Measurements from ENCODE around the gene EIF5. TPM values are rescaled to one million over a fixed set of nuclear protein-coding genes. Genes with fewer than 3 reads are reported as not detected.

Gene EIF5
- polyA plus RNA-seq, 3 donors: 162 to 191 (median 163) TPM

- Histone ChIP-seq H3K27me3 (ENCODE audit: control insufficient read depth in 2 of 2, insufficient read depth in 2 of 2, low read length in 2 of 2) (no peaks in the 10 kb centered on the region), H3K9ac (ENCODE audit: insufficient read depth, low read length, poor library complexity, severe bottlenecking) (no peak overlapping the region), H3K36me3 (replicated peaks in 1 of 2; ENCODE audit: control insufficient read depth in 1 of 2, insufficient read depth in 2 of 2, low read length in 2 of 2) (no peaks in the 10 kb centered on the region), H3K27ac (ENCODE audit: low read depth in 1 of 2, low read length in 2 of 2) (no peak overlapping the region), H3K4me1 (ENCODE audit: control insufficient read depth in 1 of 2, insufficient read depth in 2 of 2, low read length in 2 of 2) (peaks cover 0 to 3% of the 10 kb centered on the region in 2 donors), H3K79me2 (ENCODE audit: insufficient read depth, low read length) (no peaks in the 10 kb centered on the region), H3K4me3 (replicated peaks in 1 of 3; ENCODE audit: low read depth in 2 of 3, low read length in 3 of 3) (no peak overlapping the region), H3K4me2 (replicated peaks; ENCODE audit: extremely low read depth, low read length, poor library complexity, severe bottlenecking) (no peak overlapping the region), H4K20me1 (ENCODE audit: insufficient read depth, low read length) (no peaks in the 10 kb centered on the region), H3K9me3 (replicated peaks in 1 of 2; ENCODE audit: control insufficient read depth in 1 of 2, insufficient read depth in 1 of 2, low read length in 2 of 2) (no peaks in the 10 kb centered on the region), H2AFZ (ENCODE audit: insufficient read depth, low read depth, low read length, poor library complexity, severe bottlenecking) (no peak overlapping the region)
- H3K36me3 Mint-ChIP-seq: no peaks in the 10 kb centered on the region
- peaks cover 0 to 8% (median 0%) of the 10 kb centered on the region in 7 donors for H3K9me3 Mint-ChIP-seq
- 96% methylated on average over 8 of the region's 14 CpGs for WGBS (ENCODE audit: insufficient coverage)
- intact Hi-C loops (cut with micrococcal nuclease): no loop called here
- TF ChIP-seq CTCF (IDR thresholded peaks at IDR 0.05): no peak
- no peak overlapping the region for H3K27ac Mint-ChIP-seq
- H3K27me3 Mint-ChIP-seq (ENCODE audit: low read depth in 3 of 3): peaks cover 0 to 9% (median 3%) of the 10 kb centered on the region in 3 donors
- peaks cover 11% of the 10 kb centered on the region for H3K4me1 Mint-ChIP-seq
- H3K4me3 Mint-ChIP-seq: no peak overlapping the region
- DNase-seq: no peak
These were observed 21.9 kb upstream of the EIF5 start for GRCh38 chr14:103312006-103312635.

DNA sequence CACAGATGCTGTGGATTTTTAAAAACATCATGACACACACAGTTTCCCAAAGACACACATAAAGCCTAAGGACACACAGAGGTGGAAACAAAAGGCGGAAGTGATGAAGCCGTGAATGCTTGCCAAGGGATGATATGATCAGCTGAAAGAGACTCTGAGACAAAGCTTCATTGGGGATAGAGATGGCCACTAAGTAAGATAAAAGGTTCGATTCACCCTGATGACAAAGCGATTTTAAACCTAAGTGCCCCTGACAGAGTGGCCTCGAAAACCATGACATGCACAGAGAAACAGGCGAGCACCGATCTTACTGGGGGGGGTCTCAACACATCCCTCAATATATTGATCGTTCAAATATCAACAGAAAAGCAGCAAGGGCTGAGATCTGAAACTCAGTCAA, 20.3 kb upstream of the EIF5 start:
- H3K4me3 Mint-ChIP-seq: no peak overlapping the region
- peaks cover 2 to 9% (median 3%) of the 10 kb centered on the region in 3 donors for H3K27me3 Mint-ChIP-seq (ENCODE audit: low read depth in 3 of 3)
- Histone ChIP-seq H3K36me3 (replicated peaks in 1 of 2; ENCODE audit: control insufficient read depth in 1 of 2, insufficient read depth in 2 of 2, low read length in 2 of 2) (no peaks in the 10 kb centered on the region), H3K4me1 (ENCODE audit: control insufficient read depth in 1 of 2, insufficient read depth in 2 of 2, low read length in 2 of 2) (peaks cover 3 to 12% of the 10 kb centered on the region in 2 donors), H4K20me1 (ENCODE audit: insufficient read depth, low read length) (no peaks in the 10 kb centered on the region), H3K79me2 (ENCODE audit: insufficient read depth, low read length) (no peaks in the 10 kb centered on the region), H3K4me2 (replicated peaks; ENCODE audit: extremely low read depth, low read length, poor library complexity, severe bottlenecking) (no peak overlapping the region), H3K4me3 (replicated peaks in 1 of 3; ENCODE audit: low read depth in 2 of 3, low read length in 3 of 3) (no peak overlapping the region), H3K9ac (ENCODE audit: insufficient read depth, low read length, poor library complexity, severe bottlenecking) (no peak overlapping the region), H3K27me3 (ENCODE audit: control insufficient read depth in 2 of 2, insufficient read depth in 2 of 2, low read length in 2 of 2) (no peaks in the 10 kb centered on the region), H3K27ac (ENCODE audit: low read depth in 1 of 2, low read length in 2 of 2) (no peak overlapping the region), H2AFZ (ENCODE audit: insufficient read depth, low read depth, low read length, poor library complexity, severe bottlenecking) (no peak overlapping the region), H3K9me3 (replicated peaks in 1 of 2; ENCODE audit: control insufficient read depth in 1 of 2, insufficient read depth in 1 of 2, low read length in 2 of 2) (no peaks in the 10 kb centered on the region)
- no peak for TF ChIP-seq CTCF (IDR thresholded peaks at IDR 0.05)
- H3K9me3 Mint-ChIP-seq: peaks cover 0 to 3% (median 0%) of the 10 kb centered on the region in 7 donors
- WGBS (ENCODE audit: insufficient coverage): 83% methylated on average over 5 of the region's 8 CpGs
- peaks cover 23% of the 10 kb centered on the region for H3K4me1 Mint-ChIP-seq
- intact Hi-C loops (cut with micrococcal nuclease): no loop called here
- no peak for DNase-seq
- H3K27ac Mint-ChIP-seq: no peak overlapping the region
- H3K36me3 Mint-ChIP-seq: no peaks in the 10 kb centered on the region

Measured in CD14-positive monocyte (primary cell).